HG02885 (cell line): ENCODE measurements around the gene MFAP3L.
A peak's percentile ranks its signal among the peaks of the same experiment; 100 is the strongest.
"Not testable (repeated sequence)": the region's sequence is repeated elsewhere in the genome, so short reads cannot be mapped to it uniquely, and the experiment has no call there.

ENCODE experiments used
- ATAC-seq: cut with Tn5 transposase; IDR thresholded peaks from one replicate; pipeline ENCODE4 v1.9.1; 2021; ENCODE audit warnings: mild to moderate bottlenecking; ENCODE audit not compliant: unreplicated experiment, poor library complexity

Gene MFAP3L

GRCh38 chr4:169952236-169953002, 73.8 kb downstream of the MFAP3L start:
- peak; percentile 78 for ATAC-seq

- ATAC-seq = no peak
Measured at GRCh38 chr4:169948271-169948670, 77.9 kb downstream of the MFAP3L start.

DNA sequence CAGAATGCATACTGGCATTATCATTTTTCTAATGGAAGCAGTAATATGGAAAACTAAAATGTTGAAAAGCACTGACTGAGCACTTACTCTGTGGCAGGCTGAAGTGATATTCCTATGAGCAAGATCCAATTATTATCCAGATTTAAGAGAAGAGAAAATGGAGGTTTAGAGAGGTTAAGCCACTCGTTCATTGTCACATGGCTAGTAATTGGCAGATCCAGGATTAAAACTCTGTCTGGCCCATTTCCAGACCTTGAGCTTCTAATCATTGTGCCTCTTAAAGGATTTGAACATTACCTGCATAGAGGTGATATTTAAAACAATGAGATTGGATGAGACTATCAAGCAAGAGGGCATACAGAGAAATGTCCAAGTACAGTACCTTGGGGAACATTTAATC, 80.6 kb downstream of the MFAP3L start:
- ATAC-seq = no peak

- ATAC-seq = not testable (repeated sequence)
Measured at GRCh38 chr4:169943601-169944000, 82.6 kb downstream of the MFAP3L start.

GRCh38 chr4:169941141-169941540, 85.1 kb downstream of the MFAP3L start:
- no peak for ATAC-seq

- ATAC-seq = no peak
Measured at GRCh38 chr4:169940460-169940859, 85.7 kb downstream of the MFAP3L start.
